Ectodermal cell (in vitro differentiated cells): ENCODE data around the gene ADAM17. TPM values are rescaled to one million over a fixed set of nuclear protein-coding genes. Genes with fewer than 3 reads are reported as not detected.
"Not testable (repeated sequence)": the region's sequence is repeated elsewhere in the genome, so short reads cannot be mapped to it uniquely, and the experiment has no call there.

Experiments
- H3K27ac ChIP-seq: 2 replicates; pipeline ENCODE4 v1.7.0; 2013; ENCODE audit warnings: mild to moderate bottlenecking, low read depth, low read length; ENCODE audit not compliant: insufficient read depth, poor library complexity, severe bottlenecking
- H3K27me3 ChIP-seq: 2 replicates; pipeline ENCODE4 v1.7.0; 2013; ENCODE audit warnings: mild to moderate bottlenecking, low read length; ENCODE audit not compliant: insufficient read depth, control insufficient read depth, poor library complexity, severe bottlenecking
- H3K36me3 ChIP-seq: one replicate; pipeline ENCODE4 v1.7.0; 2013; ENCODE audit warnings: low read length; ENCODE audit not compliant: control insufficient read depth, insufficient read depth
- H3K4me1 ChIP-seq: one replicate; pipeline ENCODE4 v1.7.0; 2013; ENCODE audit warnings: low read length; ENCODE audit not compliant: control insufficient read depth, insufficient read depth
- H3K4me3 ChIP-seq: 2 replicates; pipeline ENCODE4 v1.7.0; 2013; ENCODE audit warnings: low read depth, low read length, control low read depth; ENCODE audit not compliant: insufficient read depth
- H3K9me3 ChIP-seq: 2 replicates; pipeline ENCODE4 v1.7.0; 2013; ENCODE audit warnings: mild to moderate bottlenecking, low read length, moderate library complexity; ENCODE audit not compliant: control insufficient read depth
- WGBS, 2 experiments: methylation state at CpG; one replicate each; pipeline ENCODE4 v1.1.7; 2013; ENCODE audit warnings: missing lambda C conversion rate in 2 of 2; 5-methylcytosine and 5-hydroxymethylcytosine counted together
- polyA plus RNA-seq, 4 experiments: library from polyadenylated mRNA; stranded (reverse); fragments of 50-300 nt; gene quantifications; one replicate each; pipeline ENCODE4 v1.2.3, GENCODE V29; 2013

Gene ADAM17
- 49.4 TPM for polyA plus RNA-seq (2013, experiment 1 of 4)
- 56.7 TPM for polyA plus RNA-seq (2013, experiment 2 of 4)
- polyA plus RNA-seq (2013, experiment 3 of 4) = 41.7 TPM
- 45.4 TPM for polyA plus RNA-seq (2013, experiment 4 of 4)

GRCh38 chr2:9555297-9556120, at the start of gene ADAM17:
Gene ADAM17 (minus strand): TSS chr2:9555830. CDS start chr2:9555605, 225 bp downstream.
- Histone ChIP-seq H3K9me3 (no peaks in the 10 kb centered on the region), H3K4me3 (peak within 1 kb of the TSS; percentile 75), H3K4me1 (peaks cover 4% of the 10 kb centered on the region), H3K27ac (peak within 1 kb of the TSS; percentile 96), H3K27me3 (no peaks in the 10 kb centered on the region), H3K36me3 (no peaks in the 10 kb centered on the region)
- WGBS, 2 experiments = 0% methylated on average over 73 of the region's 73 CpGs

- peaks cover 3% of the 10 kb centered on the region for H3K9me3 ChIP-seq
- no peaks in the 10 kb centered on the region for H3K4me1 ChIP-seq
- no peak overlapping the region for H3K27ac ChIP-seq
- H3K4me3 ChIP-seq = no peak overlapping the region
- H3K27me3 ChIP-seq = no peaks in the 10 kb centered on the region
- WGBS, 2 experiments = 91 to 97% methylated on average over 3 of the region's 3 CpGs
- H3K36me3 ChIP-seq = peaks cover 33% of the 10 kb centered on the region
Observed at GRCh38 chr2:9602412-9602811, 46.8 kb upstream of the ADAM17 start.

GRCh38 chr2:9601397-9601796, 45.8 kb upstream of the ADAM17 start:
- no peaks in the 10 kb centered on the region for H3K27me3 ChIP-seq
- H3K27ac ChIP-seq = no peak overlapping the region
- peaks cover 3% of the 10 kb centered on the region for H3K9me3 ChIP-seq
- no peaks in the 10 kb centered on the region for H3K4me1 ChIP-seq
- WGBS, 2 experiments = 91 to 96% methylated on average over 5 of the region's 5 CpGs
- no peak overlapping the region for H3K4me3 ChIP-seq
- peaks cover 33% of the 10 kb centered on the region for H3K36me3 ChIP-seq

- Histone ChIP-seq H3K9me3 (peaks cover 3% of the 10 kb centered on the region), H3K4me1 (no peaks in the 10 kb centered on the region), H3K27ac (no peak overlapping the region), H3K27me3 (no peaks in the 10 kb centered on the region), H3K36me3 (peaks cover 33% of the 10 kb centered on the region), H3K4me3 (no peak overlapping the region)
- 88 to 95% methylated on average over 1 of the region's 1 CpG for WGBS, 2 experiments
Observed at GRCh38 chr2:9599430-9599829, 43.8 kb upstream of the ADAM17 start.

GRCh38 chr2:9596621-9597311, 41.1 kb upstream of the ADAM17 start:
- Histone ChIP-seq H3K4me3 (no peak overlapping the region), H3K9me3 (peaks cover 3% of the 10 kb centered on the region), H3K4me1 (no peaks in the 10 kb centered on the region), H3K27ac (no peak overlapping the region), H3K27me3 (no peaks in the 10 kb centered on the region), H3K36me3 (peaks cover 32% of the 10 kb centered on the region)
- WGBS, 2 experiments = 93 to 94% methylated on average over 9 to 10 of the region's 10 CpGs

- WGBS, 2 experiments = 70 to 72% methylated on average over 2 of the region's 2 CpGs
- Histone ChIP-seq H3K4me1 (no peaks in the 10 kb centered on the region), H3K27ac (no peak overlapping the region), H3K36me3 (peaks cover 28% of the 10 kb centered on the region), H3K27me3 (no peaks in the 10 kb centered on the region), H3K9me3 (peaks cover 3% of the 10 kb centered on the region), H3K4me3 (no peak overlapping the region)
Observed at GRCh38 chr2:9595746-9596145, 40.1 kb upstream of the ADAM17 start.

- H3K36me3 ChIP-seq = peaks cover 23% of the 10 kb centered on the region
- H3K4me3 ChIP-seq, H3K4me1 ChIP-seq, H3K27me3 ChIP-seq, H3K9me3 ChIP-seq, H3K27ac ChIP-seq: not testable (repeated sequence)
- 82% methylated on average over 6 of the region's 6 CpGs for WGBS, 2 experiments
Observed at GRCh38 chr2:9595256-9595655, 39.6 kb upstream of the ADAM17 start.

GRCh38 chr2:9594366-9595054, 38.9 kb upstream of the ADAM17 start:
- Histone ChIP-seq H3K27ac (no peak overlapping the region), H3K27me3 (no peaks in the 10 kb centered on the region), H3K4me1 (no peaks in the 10 kb centered on the region), H3K9me3 (peaks cover 3% of the 10 kb centered on the region), H3K36me3 (peaks cover 16% of the 10 kb centered on the region), H3K4me3 (no peak overlapping the region)
- 92 to 93% methylated on average over 2 of the region's 2 CpGs for WGBS, 2 experiments

GRCh38 chr2:9593925-9594324, 38.3 kb upstream of the ADAM17 start:
- H3K9me3 ChIP-seq = peaks cover 3% of the 10 kb centered on the region
- no peaks in the 10 kb centered on the region for H3K4me1 ChIP-seq
- H3K27ac ChIP-seq = no peak overlapping the region
- no peaks in the 10 kb centered on the region for H3K27me3 ChIP-seq
- no peak overlapping the region for H3K4me3 ChIP-seq
- H3K36me3 ChIP-seq = peaks cover 10% of the 10 kb centered on the region
- WGBS, 2 experiments = 81 to 100% methylated on average over 2 to 3 of the region's 4 CpGs

GRCh38 chr2:9592699-9593098, 37.1 kb upstream of the ADAM17 start:
- Histone ChIP-seq H3K4me3 (no peak overlapping the region), H3K9me3 (no peaks in the 10 kb centered on the region), H3K36me3 (peaks cover 7% of the 10 kb centered on the region), H3K27me3 (no peaks in the 10 kb centered on the region), H3K4me1 (no peaks in the 10 kb centered on the region), H3K27ac (no peak overlapping the region)
- 92 to 100% methylated on average over 1 of the region's 3 CpGs for WGBS, 2 experiments
